ENCODE measurements around the gene HAVCR1. TPM values are rescaled to one million over a fixed set of nuclear protein-coding genes. Genes with fewer than 3 reads are reported as not detected.
"Not testable (repeated sequence)": the region's sequence is repeated elsewhere in the genome, so short reads cannot be mapped to it uniquely, and the experiment has no call there.

Gene HAVCR1
- total RNA-seq, 1 experiment from 2014 or later, result not detected

DNA sequence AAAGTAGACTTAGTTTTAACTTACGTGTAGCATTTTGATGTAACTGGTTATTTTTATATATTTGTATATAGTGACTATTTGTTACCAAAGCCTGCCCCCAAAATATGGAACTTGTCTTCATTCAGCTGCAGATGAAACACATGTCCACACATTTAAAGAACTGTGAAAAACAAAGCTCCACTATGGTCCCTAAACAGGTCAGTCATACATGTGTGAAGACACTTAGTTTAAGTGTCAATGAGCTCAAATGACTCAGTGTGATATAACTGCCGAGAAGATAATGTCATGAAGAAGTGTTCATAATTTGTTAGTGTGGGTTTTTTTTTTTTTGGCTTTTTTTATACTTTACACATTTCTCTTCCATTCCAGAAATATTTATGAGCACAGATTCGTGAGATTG lies 28.2 kb downstream of the HAVCR1 start:
- H2AFZ ChIP-seq, result no peak overlapping the region; the same call in 1 of the 2 replicates
- ChIA-PET CTCF (no interaction called here), POLR2A (ENCODE audit: unreplicated experiment) (no interaction called here)
- H3F3A ChIP-seq (ENCODE audit: insufficient read depth, low read depth), result no peaks in the 10 kb centered on the region
- peaks cover 15% of the 10 kb centered on the region for H3K27me3 ChIP-seq (ENCODE audit: insufficient read depth, low read depth)
- H3K36me3 ChIP-seq (ENCODE audit: low read depth), result no peaks in the 10 kb centered on the region
- no peak overlapping the region for H3K4me2 ChIP-seq
- TF ChIP-seq EZH2 (IDR thresholded peaks at IDR 0.05; ENCODE audit: low read depth), result no peak
- TF ChIP-seq CTCF (conservative IDR thresholded peaks at IDR 0.05), result no peak
- no peaks in the 10 kb centered on the region for H3K9me2 ChIP-seq (ENCODE audit: insufficient read depth)
- no peak overlapping the region for H3K4me3 ChIP-seq
- H3K4me1 ChIP-seq (replicated peaks; ENCODE audit: insufficient read depth), result no peaks in the 10 kb centered on the region
- intact Hi-C loops (cut with micrococcal nuclease; ENCODE audit: unreplicated experiment), result no loop called here
- H3K27ac ChIP-seq, result no peak overlapping the region
- H3K79me2 ChIP-seq (ENCODE audit: low read depth), result no peaks in the 10 kb centered on the region
- H4K20me1 ChIP-seq (ENCODE audit: insufficient read depth), result no peaks in the 10 kb centered on the region
- no peaks in the 10 kb centered on the region for H3K9me3 ChIP-seq (ENCODE audit: insufficient read depth, low read depth)
- no TSS peak for BruUV-seq (replicated peaks)
- DNase-seq, result no peak

DNA sequence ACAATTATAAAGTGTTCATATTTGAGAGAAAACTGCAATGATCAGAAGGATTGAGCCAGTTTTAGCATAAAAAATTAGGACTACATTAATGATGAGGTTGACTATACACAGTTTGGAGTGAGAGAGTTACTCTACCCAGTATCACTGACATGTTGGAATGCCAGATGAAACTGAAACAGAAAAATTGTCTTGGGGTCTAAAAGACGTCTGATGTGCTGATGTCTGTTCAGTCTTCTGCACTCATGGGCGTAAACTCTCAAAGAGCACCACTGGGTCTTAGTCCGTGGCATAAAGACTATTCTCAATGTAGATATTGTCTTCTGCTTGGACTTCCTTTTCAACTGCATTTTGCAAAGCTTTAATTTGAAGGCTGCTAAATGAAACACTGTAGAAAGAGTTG lies 29.5 kb downstream of the HAVCR1 start:
- POLR2A ChIA-PET (ENCODE audit: unreplicated experiment), result interaction anchor here (0.9 kb wide), 1 partner anchor 202 kb away, joined by 4 read pairs; no protein-coding TSS in a partner anchor
- H2AFZ ChIP-seq, result no peak overlapping the region
- CTCF ChIA-PET, result no interaction called here
- peaks cover 15% of the 10 kb centered on the region for H3K27me3 ChIP-seq (ENCODE audit: insufficient read depth, low read depth)
- no peak for DNase-seq
- no peak overlapping the region for H3K4me3 ChIP-seq
- H3K79me2 ChIP-seq (ENCODE audit: low read depth), result no peaks in the 10 kb centered on the region
- H3K9me3 ChIP-seq (ENCODE audit: insufficient read depth, low read depth), result no peaks in the 10 kb centered on the region
- TF ChIP-seq EZH2 (IDR thresholded peaks at IDR 0.05; ENCODE audit: low read depth), result no peak
- no peak for TF ChIP-seq CTCF (conservative IDR thresholded peaks at IDR 0.05)
- H3K4me1 ChIP-seq (replicated peaks; ENCODE audit: insufficient read depth), result no peaks in the 10 kb centered on the region
- no peaks in the 10 kb centered on the region for H3K9me2 ChIP-seq (ENCODE audit: insufficient read depth)
- no peak overlapping the region for H3K27ac ChIP-seq
- H3K4me2 ChIP-seq, result no peak overlapping the region
- no peaks in the 10 kb centered on the region for H3F3A ChIP-seq (ENCODE audit: insufficient read depth, low read depth)
- H4K20me1 ChIP-seq (ENCODE audit: insufficient read depth), result no peaks in the 10 kb centered on the region
- H3K36me3 ChIP-seq (ENCODE audit: low read depth), result no peaks in the 10 kb centered on the region
- no TSS peak for BruUV-seq (replicated peaks)
- intact Hi-C loops (cut with micrococcal nuclease; ENCODE audit: unreplicated experiment), result loop anchor here (5.0 kb wide), 2 partner anchors 103 to 1892 kb away; no protein-coding TSS in a partner anchor

DNA sequence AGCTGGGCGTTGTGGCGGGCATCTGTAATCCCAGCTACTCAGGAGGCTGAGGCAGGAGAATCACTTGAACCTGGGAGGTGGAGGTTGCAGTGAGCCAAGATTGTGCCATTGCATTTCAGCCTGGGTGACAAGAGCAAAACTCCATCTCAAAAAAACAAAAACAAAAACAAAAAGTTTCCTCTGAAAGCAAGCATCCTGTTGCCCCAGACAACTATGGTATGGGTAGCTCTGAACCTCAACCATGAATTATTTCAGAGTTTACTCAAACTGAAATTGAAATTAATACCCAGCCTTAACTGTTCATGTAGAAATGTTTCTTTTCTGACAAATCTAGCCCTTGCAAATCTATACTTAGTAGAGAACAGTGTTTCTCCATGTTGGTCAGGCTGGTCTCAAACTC lies 31.3 kb downstream of the HAVCR1 start:
- H3K79me2 ChIP-seq (ENCODE audit: low read depth); H3K27ac ChIP-seq; H3K4me1 ChIP-seq (replicated peaks; ENCODE audit: insufficient read depth); H3K36me3 ChIP-seq (ENCODE audit: low read depth); H2AFZ ChIP-seq; H3F3A ChIP-seq (ENCODE audit: insufficient read depth, low read depth); H4K20me1 ChIP-seq (ENCODE audit: insufficient read depth); H3K9me2 ChIP-seq (ENCODE audit: insufficient read depth); DNase-seq; H3K4me3 ChIP-seq; H3K9me3 ChIP-seq (ENCODE audit: insufficient read depth, low read depth); H3K4me2 ChIP-seq; BruUV-seq (replicated peaks); CTCF ChIA-PET; POLR2A ChIA-PET (ENCODE audit: unreplicated experiment): not testable (repeated sequence)
- intact Hi-C loops (cut with micrococcal nuclease; ENCODE audit: unreplicated experiment), result loop anchor here (5.0 kb wide), 2 partner anchors 105 to 1890 kb away; no protein-coding TSS in a partner anchor
- peaks cover 15% of the 10 kb centered on the region for H3K27me3 ChIP-seq (ENCODE audit: insufficient read depth, low read depth)

DNA sequence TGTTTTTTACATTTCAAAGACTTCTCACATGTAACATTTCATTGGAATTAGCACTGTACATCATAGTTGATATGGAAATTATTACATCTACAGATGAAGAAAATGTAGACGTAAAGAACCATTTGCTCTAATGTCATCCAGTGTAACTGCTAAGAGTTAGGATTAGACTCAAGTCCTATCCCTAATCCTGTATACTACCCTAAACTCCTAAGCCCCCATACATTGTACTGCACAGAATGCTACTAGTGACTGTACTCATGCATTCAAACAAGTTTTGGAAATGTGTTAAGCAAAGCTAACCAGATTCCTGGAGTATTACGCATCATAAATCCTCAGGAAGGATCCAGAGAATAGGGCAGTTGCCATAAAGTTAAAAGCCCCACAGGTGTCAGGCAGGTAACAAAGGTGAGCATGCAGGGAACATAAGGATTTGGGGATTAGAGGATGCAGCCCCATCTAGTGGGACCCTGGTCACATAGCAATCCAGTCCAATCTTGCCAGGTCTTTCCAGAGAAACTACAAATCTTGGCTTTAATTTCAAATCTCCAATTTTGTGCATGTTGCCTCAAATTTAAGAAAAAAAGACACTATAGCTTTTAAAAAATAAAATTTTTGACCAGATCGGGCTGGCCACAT lies 32.0 kb downstream of the HAVCR1 start:
- no peaks in the 10 kb centered on the region for H3K36me3 ChIP-seq (ENCODE audit: low read depth)
- no peak overlapping the region for H3K27ac ChIP-seq
- intact Hi-C loops (cut with micrococcal nuclease; ENCODE audit: unreplicated experiment), result loop anchor here (5.0 kb wide), 2 partner anchors 105 to 1890 kb away; no protein-coding TSS in a partner anchor
- no peaks in the 10 kb centered on the region for H4K20me1 ChIP-seq (ENCODE audit: insufficient read depth)
- ChIA-PET CTCF (no interaction called here), POLR2A (ENCODE audit: unreplicated experiment) (no interaction called here)
- BruUV-seq (replicated peaks), result no TSS peak
- no peak overlapping the region for H3K4me2 ChIP-seq
- H2AFZ ChIP-seq, result no peak overlapping the region
- H3K4me3 ChIP-seq, result no peak overlapping the region
- H3K27me3 ChIP-seq (ENCODE audit: insufficient read depth, low read depth), result peaks cover 15% of the 10 kb centered on the region
- no peaks in the 10 kb centered on the region for H3K79me2 ChIP-seq (ENCODE audit: low read depth)
- DNase-seq, result peak; percentile 33 to 39
- H3K9me3 ChIP-seq (ENCODE audit: insufficient read depth, low read depth), result no peaks in the 10 kb centered on the region
- no peak for TF ChIP-seq EZH2 (IDR thresholded peaks at IDR 0.05; ENCODE audit: low read depth)
- peak; percentile 72 for TF ChIP-seq CTCF (conservative IDR thresholded peaks at IDR 0.05)
- H3K4me1 ChIP-seq (replicated peaks; ENCODE audit: insufficient read depth), result no peaks in the 10 kb centered on the region
- H3F3A ChIP-seq (ENCODE audit: insufficient read depth, low read depth), result no peaks in the 10 kb centered on the region
- no peaks in the 10 kb centered on the region for H3K9me2 ChIP-seq (ENCODE audit: insufficient read depth)

Data from PC-9 (cell line).